ENCODE results near the gene ABL2. TPM values are rescaled to one million over a fixed set of nuclear protein-coding genes. Genes with fewer than 3 reads are reported as not detected.

Gene ABL2
- total RNA-seq, 3 donors from 2014 or later: 14.8 to 22.2 (median 18.6) TPM

DNA sequence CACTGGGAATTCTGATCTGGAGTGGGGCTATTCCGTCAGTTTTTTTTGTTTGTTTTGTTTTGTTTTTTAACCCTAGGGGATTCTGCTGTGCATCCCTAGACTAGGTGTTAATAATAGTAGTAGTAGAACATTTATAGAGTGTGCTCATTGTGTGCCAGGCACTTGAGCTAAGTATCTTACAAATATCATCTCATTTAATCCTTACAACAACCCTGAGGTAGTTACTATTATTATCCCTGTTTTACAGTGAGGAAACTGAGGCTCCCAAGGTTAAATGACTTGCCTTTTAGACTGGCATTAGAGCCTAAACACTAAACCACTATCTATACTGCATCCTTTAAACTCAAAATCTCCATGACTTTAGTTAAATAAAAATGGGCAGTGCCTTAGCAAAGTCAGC is 125.5 kb downstream of the ABL2 start:
- Histone ChIP-seq H3K4me1 (ENCODE audit: low read depth) (peaks cover 3% of the 10 kb centered on the region), H3K36me3 (ENCODE audit: low read depth) (no peaks in the 10 kb centered on the region), H3K9me3 (no peaks in the 10 kb centered on the region), H3K4me3 (no peak overlapping the region)
- ATAC-seq (no peak), DNase-seq (no peak)
- TF ChIP-seq, protein P1, sequence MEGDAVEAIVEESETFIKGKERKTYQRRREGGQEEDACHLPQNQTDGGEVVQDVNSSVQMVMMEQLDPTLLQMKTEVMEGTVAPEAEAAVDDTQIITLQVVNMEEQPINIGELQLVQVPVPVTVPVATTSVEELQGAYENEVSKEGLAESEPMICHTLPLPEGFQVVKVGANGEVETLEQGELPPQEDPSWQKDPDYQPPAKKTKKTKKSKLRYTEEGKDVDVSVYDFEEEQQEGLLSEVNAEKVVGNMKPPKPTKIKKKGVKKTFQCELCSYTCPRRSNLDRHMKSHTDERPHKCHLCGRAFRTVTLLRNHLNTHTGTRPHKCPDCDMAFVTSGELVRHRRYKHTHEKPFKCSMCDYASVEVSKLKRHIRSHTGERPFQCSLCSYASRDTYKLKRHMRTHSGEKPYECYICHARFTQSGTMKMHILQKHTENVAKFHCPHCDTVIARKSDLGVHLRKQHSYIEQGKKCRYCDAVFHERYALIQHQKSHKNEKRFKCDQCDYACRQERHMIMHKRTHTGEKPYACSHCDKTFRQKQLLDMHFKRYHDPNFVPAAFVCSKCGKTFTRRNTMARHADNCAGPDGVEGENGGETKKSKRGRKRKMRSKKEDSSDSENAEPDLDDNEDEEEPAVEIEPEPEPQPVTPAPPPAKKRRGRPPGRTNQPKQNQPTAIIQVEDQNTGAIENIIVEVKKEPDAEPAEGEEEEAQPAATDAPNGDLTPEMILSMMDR (IDR thresholded peaks at IDR 0.05): no peak
- intact Hi-C loops (cut with DNase I, micrococcal nuclease): no loop called here

DNA sequence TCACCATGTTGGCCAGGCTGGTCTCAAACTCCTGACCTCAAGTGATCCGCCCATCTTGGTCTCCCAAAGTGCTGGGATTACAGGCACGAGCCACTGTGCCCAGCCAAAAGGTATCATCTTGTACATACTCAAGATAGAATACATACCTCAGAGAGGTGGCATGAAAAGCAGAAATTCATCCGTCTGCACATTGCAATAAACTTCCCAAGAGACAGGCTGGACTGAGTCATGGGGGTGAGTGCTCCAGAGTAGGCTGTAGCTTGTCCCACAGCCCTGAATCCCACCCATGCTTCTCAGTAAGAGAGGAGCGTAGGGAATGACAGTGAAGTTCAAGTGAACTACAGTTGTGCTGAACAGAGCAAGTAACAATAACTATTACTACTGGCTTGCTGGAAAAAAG is 127.9 kb downstream of the ABL2 start:
- ATAC-seq (no peak), DNase-seq (no peak)
- TF ChIP-seq, protein P1 (IDR thresholded peaks at IDR 0.05): no peak
- Histone ChIP-seq H3K4me3 (no peak overlapping the region), H3K4me1 (ENCODE audit: low read depth) (peaks cover 3% of the 10 kb centered on the region), H3K9me3 (no peaks in the 10 kb centered on the region), H3K36me3 (ENCODE audit: low read depth) (no peaks in the 10 kb centered on the region)
- intact Hi-C loops (cut with DNase I, micrococcal nuclease): no loop called here

DNA sequence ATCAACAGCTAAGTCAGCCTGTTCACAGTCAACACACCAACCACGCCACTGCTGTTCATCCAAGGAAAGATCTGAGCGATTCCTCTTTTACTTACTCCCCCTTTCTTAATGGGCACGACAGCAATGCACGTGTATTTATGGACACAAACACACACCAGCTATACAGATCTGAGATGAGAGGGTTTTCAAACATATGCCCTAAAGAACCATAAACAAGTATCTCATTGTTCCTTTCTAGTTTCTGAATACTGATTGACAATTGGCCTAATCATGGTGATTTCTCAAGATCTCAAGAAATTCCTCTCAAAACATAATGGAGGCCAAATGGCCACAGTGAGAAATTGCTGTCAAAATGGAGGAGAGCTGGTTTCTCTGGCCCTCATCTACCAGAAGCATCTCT is 129.6 kb downstream of the ABL2 start:
- Histone ChIP-seq H3K36me3 (ENCODE audit: low read depth) (no peaks in the 10 kb centered on the region), H3K4me3 (no peak overlapping the region), H3K9me3 (no peaks in the 10 kb centered on the region), H3K4me1 (ENCODE audit: low read depth) (peaks cover 3% of the 10 kb centered on the region)
- no peak for DNase-seq
- intact Hi-C loops (cut with DNase I, micrococcal nuclease): no loop called here
- no peak for ATAC-seq
- TF ChIP-seq, protein P1 (IDR thresholded peaks at IDR 0.05): no peak

DNA sequence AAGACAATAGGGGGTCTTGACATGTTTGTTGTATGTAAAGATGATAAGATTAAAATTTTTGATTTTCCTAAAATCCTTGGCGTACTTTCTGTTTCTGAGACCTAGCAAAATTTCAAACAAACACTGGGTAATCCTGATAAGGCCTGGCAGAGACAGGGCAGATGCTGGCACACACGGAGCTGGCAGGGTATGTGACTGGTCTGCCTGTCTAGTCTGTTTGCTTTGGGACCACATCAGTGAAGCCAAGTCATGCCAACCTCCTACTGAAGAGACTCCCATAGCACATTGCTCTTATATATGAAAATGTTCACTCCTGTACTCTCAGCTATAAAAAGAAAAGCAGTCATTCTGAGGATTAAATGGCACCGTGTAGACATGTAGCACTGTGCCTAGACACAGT is 133.6 kb downstream of the ABL2 start:
- no peak for DNase-seq
- H3K4me3 ChIP-seq: no peak overlapping the region
- H3K9me3 ChIP-seq: no peaks in the 10 kb centered on the region
- TF ChIP-seq, protein P1 (IDR thresholded peaks at IDR 0.05): no peak
- intact Hi-C loops (cut with DNase I, micrococcal nuclease): no loop called here
- ATAC-seq: no peak
- H3K4me1 ChIP-seq (ENCODE audit: low read depth): peaks cover 3% of the 10 kb centered on the region
- no peaks in the 10 kb centered on the region for H3K36me3 ChIP-seq (ENCODE audit: low read depth)

DNA sequence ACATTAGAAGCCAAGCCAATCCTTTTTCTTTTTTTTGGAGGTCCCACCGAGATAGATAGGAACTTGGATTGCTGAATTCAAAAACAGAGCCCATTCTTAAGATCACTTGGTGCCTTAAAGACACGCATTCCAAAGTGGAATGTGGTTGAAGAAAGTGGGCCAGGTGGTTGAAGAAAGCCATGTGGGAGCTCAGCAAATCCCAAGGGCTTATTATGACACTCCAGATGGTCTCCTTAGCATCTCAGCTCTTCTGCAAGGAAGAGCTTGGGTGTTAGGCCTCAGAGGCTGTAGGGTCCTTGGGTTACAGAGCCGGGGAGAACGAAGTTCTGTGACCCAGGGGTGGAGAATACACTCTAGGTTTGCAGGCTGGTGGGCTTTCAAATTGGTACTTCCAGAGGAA is 134.1 kb downstream of the ABL2 start:
- no peaks in the 10 kb centered on the region for H3K9me3 ChIP-seq
- H3K4me1 ChIP-seq (ENCODE audit: low read depth): peaks cover 3% of the 10 kb centered on the region
- intact Hi-C loops (cut with DNase I, micrococcal nuclease): no loop called here
- DNase-seq (no peak), ATAC-seq (no peak)
- H3K4me3 ChIP-seq: no peak overlapping the region
- TF ChIP-seq, protein P1 (IDR thresholded peaks at IDR 0.05): no peak
- no peaks in the 10 kb centered on the region for H3K36me3 ChIP-seq (ENCODE audit: low read depth)

DNA sequence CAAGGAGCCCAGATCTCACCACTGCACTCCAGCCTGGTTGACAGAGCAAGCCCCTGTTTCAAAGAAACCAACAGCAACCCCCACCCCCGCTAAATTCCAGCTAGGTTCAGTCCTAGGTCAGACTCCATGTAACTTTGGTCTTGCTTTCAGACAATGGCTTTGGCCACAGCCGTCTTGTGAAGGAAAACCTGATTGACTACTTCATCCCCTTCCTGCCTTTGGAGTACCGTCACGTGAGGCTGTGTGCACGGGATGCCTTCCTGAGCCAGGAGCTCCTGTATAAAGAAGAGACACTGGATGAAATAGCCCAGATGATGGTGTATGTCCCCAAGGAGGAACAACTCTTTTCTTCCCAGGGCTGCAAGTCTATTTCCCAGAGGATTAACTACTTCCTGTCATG is 134.7 kb downstream of the ABL2 start:
- H3K4me3 ChIP-seq: no peak overlapping the region
- ATAC-seq (no peak), DNase-seq (no peak)
- no peaks in the 10 kb centered on the region for H3K36me3 ChIP-seq (ENCODE audit: low read depth)
- peaks cover 3% of the 10 kb centered on the region for H3K4me1 ChIP-seq (ENCODE audit: low read depth)
- TF ChIP-seq, protein P1 (IDR thresholded peaks at IDR 0.05): no peak
- H3K9me3 ChIP-seq: no peaks in the 10 kb centered on the region
- intact Hi-C loops (cut with DNase I, micrococcal nuclease): no loop called here
